Panc1 (cell line): Measurements from ENCODE around the gene RDH5. TPM values are rescaled to one million over a fixed set of nuclear protein-coding genes. Genes with fewer than 3 reads are reported as not detected.

ENCODE experiments used
- ATAC-seq: fragments of 200-7000 bp; cut with Tn5 transposase; 2 replicates; pipeline ENCODE4 v1.9.1; 2020; ENCODE audit warnings: mild to moderate bottlenecking, moderate library complexity
- BruUV-seq: library from RNA; stranded (reverse); fragments of 400-500 nt; replicated peaks from 2 replicates; lab custom pipeline; 2021; lab: Mats Ljungman, UMichigan
- CTCF ChIA-PET: fragments of 300-600 bp; sonication (Branson Sonifier 250); formaldehyde crosslinking; loops from one replicate; lab custom pipeline; 2022; ENCODE audit warnings: antibody characterized with exemption; lab: Charles Lee
- POLR2A ChIA-PET: fragments of 300-600 bp; sonication (Branson Sonifier 250); formaldehyde crosslinking; loops from one replicate; lab custom pipeline; 2022; ENCODE audit warnings: antibody characterized with exemption; lab: Charles Lee
- DNase-seq: peaks from one replicate; pipeline ENCODE4 v3.0.0-alpha.2; 2010; ENCODE audit warnings: low read depth, low spot score
- H3K27ac ChIP-seq: 2 replicates; pipeline ENCODE4 v1.5.1; 2011; ENCODE audit warnings: mild to moderate bottlenecking, low read length, inconsistent platforms
- H3K27me3 ChIP-seq: fragments of 200-500 bp; sonication (Bioruptor generic); 2 replicates; pipeline ENCODE4 v1.6.0; 2014; ENCODE audit warnings: low read length, inconsistent platforms; ENCODE audit not compliant: control insufficient read depth, insufficient read depth
- H3K36me3 ChIP-seq: fragments of 200-500 bp; sonication (Bioruptor generic); 2 replicates; pipeline ENCODE4 v1.5.1; 2014; ENCODE audit warnings: inconsistent platforms, mild to moderate bottlenecking, low read length, moderate library complexity; ENCODE audit not compliant: control insufficient read depth, insufficient read depth
- H3K4me1 ChIP-seq: 2 replicates; pipeline ENCODE4 v1.5.1; 2011; ENCODE audit warnings: inconsistent platforms, mild to moderate bottlenecking, low read length, moderate library complexity; ENCODE audit not compliant: control insufficient read depth, insufficient read depth
- H3K4me3 ChIP-seq, 2 experiments: 2 replicates each; pipeline ENCODE4 v1.5.1; 2011 to 2012; ENCODE audit warnings: low read depth in 2 of 2, low read length in 2 of 2, mild to moderate bottlenecking in 2 of 2, inconsistent platforms in 1 of 2, moderate library complexity in 1 of 2
- H3K9me3 ChIP-seq: fragments of 200-500 bp; sonication (Bioruptor generic); 2 replicates; pipeline ENCODE4 v1.5.1; 2014; ENCODE audit warnings: low read depth, mild to moderate bottlenecking, inconsistent platforms, low read length, moderate library complexity; ENCODE audit not compliant: control insufficient read depth, insufficient read depth
- CTCF ChIP-seq: fragments of 450-650 bp; IDR thresholded peaks from 2 replicates; pipeline ENCODE4 v1.5.1; 2017; ENCODE audit warnings: mild to moderate bottlenecking
- POLR2AphosphoS5 ChIP-seq: IDR thresholded peaks from 2 replicates; pipeline ENCODE4 v1.6.1; 2012; ENCODE audit warnings: mild to moderate bottlenecking, low read depth, low read length, moderate library complexity
- SIN3A ChIP-seq: IDR thresholded peaks from 2 replicates; pipeline ENCODE4 v1.6.1; 2012; ENCODE audit warnings: low read depth, mild to moderate bottlenecking, low read length, moderate library complexity, borderline replicate concordance; ENCODE audit not compliant: insufficient read depth
- TCF7L2 ChIP-seq: IDR thresholded peaks from 2 replicates; pipeline ENCODE4 v1.6.1; 2011; ENCODE audit warnings: mild to moderate bottlenecking, low read depth, low read length, inconsistent platforms
- in situ Hi-C: cut with HindIII; loops from 2 replicates; pipeline ENCODE4 v1.10.0; 2016; ENCODE audit warnings: low sequenced_read_pairs, low pct_unique_long_range_greater_than_20kb
- intact Hi-C: fragments of 100-400 bp; cut with micrococcal nuclease; formaldehyde crosslinking; loops from one replicate; pipeline ENCODE4 v1.10.0; 2022; ENCODE audit not compliant: unreplicated experiment
- total RNA-seq: library from RNA; stranded (reverse); gene quantifications from one replicate; pipeline ENCODE4 v1.2.1, GENCODE V29; 2021; ENCODE audit not compliant: unreplicated experiment
- TF ChIP-seq, protein P1 (sequence below), 2 experiments: IDR thresholded peaks; 2 replicates each; pipeline ENCODE4 v1.6.1; 2011 to 2012; ENCODE audit warnings: low read depth in 2 of 2, control low read depth in 1 of 2, low read length in 1 of 2, mild to moderate bottlenecking in 1 of 2, moderate library complexity in 1 of 2; ENCODE audit not compliant: insufficient read depth in 1 of 2

Gene RDH5
- total RNA-seq, 1 experiment from 2014 or later: 2.8 TPM

- CTCF ChIA-PET: interaction anchor here (0.7 to 1.4 kb wide), 10 partner anchors 12 to 50 kb away, joined by 3 to 15 read pairs (median 6); no protein-coding TSS in a partner anchor
- POLR2A ChIA-PET: no interaction called here
- Histone ChIP-seq H3K27ac (0 out of 2 replicates have a peak overlapping the region, but pooled peaks have one; percentile 18), H3K4me1 (peaks cover 5% of the 10 kb centered on the region; the same call in 1 of the 2 replicates), H3K36me3 (no peaks in the 10 kb centered on the region), H3K27me3 (peaks cover 2% of the 10 kb centered on the region; the same call in 1 of the 2 replicates), H3K4me3 (peak overlapping the region; percentile 38 to 64), H3K9me3 (no peaks in the 10 kb centered on the region)
- peak; percentile 94 for ATAC-seq
- intact Hi-C loops: loop anchor here (2.0 kb wide), 1 partner anchor 39 kb away; the partner anchor contains the start of gene RDH5
- DNase-seq: no peak
- TF ChIP-seq, protein P1, sequence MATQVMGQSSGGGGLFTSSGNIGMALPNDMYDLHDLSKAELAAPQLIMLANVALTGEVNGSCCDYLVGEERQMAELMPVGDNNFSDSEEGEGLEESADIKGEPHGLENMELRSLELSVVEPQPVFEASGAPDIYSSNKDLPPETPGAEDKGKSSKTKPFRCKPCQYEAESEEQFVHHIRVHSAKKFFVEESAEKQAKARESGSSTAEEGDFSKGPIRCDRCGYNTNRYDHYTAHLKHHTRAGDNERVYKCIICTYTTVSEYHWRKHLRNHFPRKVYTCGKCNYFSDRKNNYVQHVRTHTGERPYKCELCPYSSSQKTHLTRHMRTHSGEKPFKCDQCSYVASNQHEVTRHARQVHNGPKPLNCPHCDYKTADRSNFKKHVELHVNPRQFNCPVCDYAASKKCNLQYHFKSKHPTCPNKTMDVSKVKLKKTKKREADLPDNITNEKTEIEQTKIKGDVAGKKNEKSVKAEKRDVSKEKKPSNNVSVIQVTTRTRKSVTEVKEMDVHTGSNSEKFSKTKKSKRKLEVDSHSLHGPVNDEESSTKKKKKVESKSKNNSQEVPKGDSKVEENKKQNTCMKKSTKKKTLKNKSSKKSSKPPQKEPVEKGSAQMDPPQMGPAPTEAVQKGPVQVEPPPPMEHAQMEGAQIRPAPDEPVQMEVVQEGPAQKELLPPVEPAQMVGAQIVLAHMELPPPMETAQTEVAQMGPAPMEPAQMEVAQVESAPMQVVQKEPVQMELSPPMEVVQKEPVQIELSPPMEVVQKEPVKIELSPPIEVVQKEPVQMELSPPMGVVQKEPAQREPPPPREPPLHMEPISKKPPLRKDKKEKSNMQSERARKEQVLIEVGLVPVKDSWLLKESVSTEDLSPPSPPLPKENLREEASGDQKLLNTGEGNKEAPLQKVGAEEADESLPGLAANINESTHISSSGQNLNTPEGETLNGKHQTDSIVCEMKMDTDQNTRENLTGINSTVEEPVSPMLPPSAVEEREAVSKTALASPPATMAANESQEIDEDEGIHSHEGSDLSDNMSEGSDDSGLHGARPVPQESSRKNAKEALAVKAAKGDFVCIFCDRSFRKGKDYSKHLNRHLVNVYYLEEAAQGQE (IDR thresholded peaks at IDR 0.05; ENCODE audit: insufficient read depth in 1 of 2, low read depth in 2 of 2, low read length in 1 of 2): no peak
- no peak for TF ChIP-seq POLR2AphosphoS5
- TF ChIP-seq TCF7L2: no peak
- TF ChIP-seq SIN3A: no peak
- TF ChIP-seq CTCF: peak; percentile 81
- in situ Hi-C loops: no loop called here
- no TSS peak for BruUV-seq
Observed at GRCh38 chr12:55681142-55682077, 38.8 kb upstream of the RDH5 start.

- DNase-seq (no peak), ATAC-seq (peak; percentile 54)
- Histone ChIP-seq H3K4me3 (peak overlapping the region; percentile 38 to 64), H3K4me1 (peaks cover 5% of the 10 kb centered on the region; the same call in 1 of the 2 replicates), H3K27ac (0 out of 2 replicates have a peak overlapping the region, but pooled peaks have one; percentile 18), H3K36me3 (no peaks in the 10 kb centered on the region), H3K9me3 (no peaks in the 10 kb centered on the region), H3K27me3 (no peaks in the 10 kb centered on the region)
- TF ChIP-seq POLR2AphosphoS5 (no peak), CTCF (no peak), SIN3A (no peak), TCF7L2 (no peak)
- in situ Hi-C loops: no loop called here
- intact Hi-C loops: no loop called here
- ChIA-PET CTCF (interaction anchor here (0.6 to 1.4 kb wide), 12 partner anchors 11 to 681 kb away, joined by 3 to 11 read pairs (median 4); no protein-coding TSS in a partner anchor), POLR2A (no interaction called here)
- BruUV-seq: no TSS peak
Observed at GRCh38 chr12:55682087-55682796, 38.0 kb upstream of the RDH5 start.
